LNCAP (cell line): Measurements from ENCODE around the gene SYNPO2.

Experiments
- TF ChIP-seq, protein P1 (sequence below): fragments of 450-650 bp; IDR thresholded peaks from 2 replicates; pipeline ENCODE4 v1.5.1; 2017; ENCODE audit warnings: mild to moderate bottlenecking

The SYNPO2 gene

DNA sequence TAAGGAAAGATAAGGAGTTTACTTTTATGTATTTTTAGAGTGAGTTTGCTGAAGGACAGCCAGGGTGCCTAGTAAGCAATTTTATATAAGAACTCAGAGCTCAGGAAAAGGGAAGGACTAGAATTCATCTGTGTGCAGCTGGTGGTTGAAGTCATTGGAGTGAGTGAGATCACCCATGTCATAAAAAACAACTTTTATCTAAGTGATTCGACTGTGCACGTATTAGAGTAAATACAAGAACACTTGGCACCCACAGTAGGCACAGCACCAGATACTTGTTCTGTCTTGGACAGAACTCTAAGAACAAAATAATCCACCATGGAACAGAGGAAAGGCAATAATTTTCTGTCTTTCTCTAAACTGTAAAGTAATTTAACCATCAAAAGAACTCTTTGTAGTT is 31.6 kb downstream of the SYNPO2 start:
- TF ChIP-seq, protein P1, sequence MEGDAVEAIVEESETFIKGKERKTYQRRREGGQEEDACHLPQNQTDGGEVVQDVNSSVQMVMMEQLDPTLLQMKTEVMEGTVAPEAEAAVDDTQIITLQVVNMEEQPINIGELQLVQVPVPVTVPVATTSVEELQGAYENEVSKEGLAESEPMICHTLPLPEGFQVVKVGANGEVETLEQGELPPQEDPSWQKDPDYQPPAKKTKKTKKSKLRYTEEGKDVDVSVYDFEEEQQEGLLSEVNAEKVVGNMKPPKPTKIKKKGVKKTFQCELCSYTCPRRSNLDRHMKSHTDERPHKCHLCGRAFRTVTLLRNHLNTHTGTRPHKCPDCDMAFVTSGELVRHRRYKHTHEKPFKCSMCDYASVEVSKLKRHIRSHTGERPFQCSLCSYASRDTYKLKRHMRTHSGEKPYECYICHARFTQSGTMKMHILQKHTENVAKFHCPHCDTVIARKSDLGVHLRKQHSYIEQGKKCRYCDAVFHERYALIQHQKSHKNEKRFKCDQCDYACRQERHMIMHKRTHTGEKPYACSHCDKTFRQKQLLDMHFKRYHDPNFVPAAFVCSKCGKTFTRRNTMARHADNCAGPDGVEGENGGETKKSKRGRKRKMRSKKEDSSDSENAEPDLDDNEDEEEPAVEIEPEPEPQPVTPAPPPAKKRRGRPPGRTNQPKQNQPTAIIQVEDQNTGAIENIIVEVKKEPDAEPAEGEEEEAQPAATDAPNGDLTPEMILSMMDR = no peak

DNA sequence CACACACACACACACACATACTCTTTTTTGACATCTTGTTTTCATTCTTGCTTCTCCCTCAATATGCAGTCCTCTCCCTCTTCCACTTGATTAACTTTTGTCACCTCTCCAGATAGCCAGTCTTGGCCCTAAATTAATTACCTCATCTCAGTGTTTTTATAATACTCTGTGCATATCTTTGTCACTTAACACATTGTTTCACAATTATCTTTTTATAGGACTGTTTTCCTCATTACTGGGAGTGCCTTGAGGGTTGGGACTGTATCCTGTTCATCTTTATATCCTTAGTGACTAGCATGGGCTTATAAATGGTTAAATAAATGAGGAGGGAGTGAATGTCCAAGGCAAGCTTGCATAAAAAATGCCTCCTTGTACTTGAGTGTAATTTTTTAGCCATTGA is 33.1 kb downstream of the SYNPO2 start:
- TF ChIP-seq, protein P1 = no peak

DNA sequence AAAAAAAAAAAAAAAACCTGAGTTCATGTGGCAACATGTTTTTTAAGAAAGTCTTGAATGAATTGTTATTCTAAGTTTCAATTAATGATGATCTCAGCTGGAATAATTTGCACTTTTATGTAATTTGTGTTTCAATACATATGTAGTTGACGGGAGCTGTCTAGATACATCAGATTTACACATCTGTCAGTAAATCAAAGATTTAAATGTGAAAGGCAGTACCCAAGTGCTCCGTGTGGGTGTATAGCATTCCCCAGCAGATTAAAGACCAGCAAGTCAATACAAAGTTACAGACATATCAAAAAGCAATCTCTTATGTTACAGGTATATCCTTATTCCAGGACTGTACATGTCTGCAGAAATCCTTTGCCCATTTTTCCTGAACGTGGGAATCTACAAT is 35.2 kb downstream of the SYNPO2 start:
- TF ChIP-seq, protein P1 = no peak

DNA sequence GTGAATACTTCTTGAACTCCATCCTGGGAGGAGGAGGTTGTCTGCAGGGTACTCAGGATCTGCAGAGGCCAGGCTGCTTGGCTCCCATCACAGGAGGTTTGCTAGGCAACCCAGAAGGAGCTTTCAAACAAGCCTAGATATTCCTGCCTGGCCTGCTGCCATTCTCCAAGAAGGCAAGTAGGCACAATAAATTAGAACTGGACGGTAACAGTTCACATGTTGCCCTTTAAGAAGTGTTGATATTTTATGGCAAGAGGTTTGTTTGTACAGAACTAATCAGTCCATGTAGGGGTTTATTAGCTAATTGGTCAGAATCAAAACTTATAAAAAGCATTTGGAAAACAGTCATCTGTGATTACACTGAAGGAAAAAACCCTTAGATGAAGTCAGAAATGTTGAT is 39.3 kb downstream of the SYNPO2 start:
- TF ChIP-seq, protein P1 = no peak

DNA sequence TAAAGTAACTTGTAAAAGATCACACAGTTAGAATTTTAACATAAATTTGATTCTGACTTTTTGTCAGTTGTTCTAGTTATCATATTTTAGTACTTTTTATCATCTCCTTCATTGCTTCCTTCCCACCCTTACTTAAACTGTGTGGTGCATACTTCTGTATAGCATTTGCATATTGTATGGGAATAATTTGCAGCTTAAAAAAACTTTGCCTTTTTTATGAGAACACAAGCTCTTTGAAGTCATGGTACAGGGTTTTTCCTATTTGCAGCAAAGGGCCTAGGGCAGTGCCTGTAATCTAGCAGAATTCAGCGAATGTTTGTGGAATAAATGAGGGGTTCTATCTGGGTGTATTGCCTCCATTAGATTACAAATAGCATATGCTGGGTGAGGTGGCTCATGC is 41.6 kb downstream of the SYNPO2 start:
- TF ChIP-seq, protein P1 = no peak

DNA sequence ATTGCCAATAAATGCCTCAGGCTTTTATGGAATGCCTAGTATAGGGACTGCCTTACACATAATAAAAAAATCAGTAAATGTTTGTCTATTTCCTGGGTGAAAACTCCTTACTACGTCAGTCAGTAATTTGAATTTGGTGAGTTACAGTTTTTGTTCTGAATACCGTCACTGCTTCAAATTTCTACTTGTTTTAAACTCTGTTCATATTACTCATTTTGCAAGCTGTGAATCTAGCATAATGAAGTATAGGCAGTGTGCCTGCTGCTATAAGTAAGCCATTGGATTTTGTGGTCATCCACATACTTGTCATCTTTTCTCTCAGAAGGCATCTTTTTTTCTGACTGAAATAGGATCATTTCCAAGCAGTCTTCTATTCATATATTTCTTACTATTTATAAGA is 43.1 kb downstream of the SYNPO2 start:
- TF ChIP-seq, protein P1 = no peak

DNA sequence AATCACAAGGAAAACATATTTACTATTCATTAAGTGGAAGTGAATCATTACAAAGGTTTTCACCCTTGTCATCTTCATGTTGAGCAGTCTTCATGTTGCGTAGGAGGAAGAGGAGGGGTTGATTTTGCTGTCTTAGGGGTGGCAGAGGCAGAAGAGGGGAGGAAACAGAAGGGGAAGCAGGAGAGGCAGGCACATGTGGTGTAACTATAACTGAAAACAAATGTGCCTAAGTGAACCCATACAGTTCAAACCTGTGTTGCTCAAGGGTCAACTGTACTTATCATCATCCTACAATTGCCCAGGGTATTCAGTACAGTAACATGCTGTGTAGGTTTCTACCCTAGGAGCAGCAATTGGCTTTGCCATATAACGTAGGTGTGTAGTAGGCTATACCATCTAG is 47.2 kb downstream of the SYNPO2 start:
- TF ChIP-seq, protein P1 = no peak

DNA sequence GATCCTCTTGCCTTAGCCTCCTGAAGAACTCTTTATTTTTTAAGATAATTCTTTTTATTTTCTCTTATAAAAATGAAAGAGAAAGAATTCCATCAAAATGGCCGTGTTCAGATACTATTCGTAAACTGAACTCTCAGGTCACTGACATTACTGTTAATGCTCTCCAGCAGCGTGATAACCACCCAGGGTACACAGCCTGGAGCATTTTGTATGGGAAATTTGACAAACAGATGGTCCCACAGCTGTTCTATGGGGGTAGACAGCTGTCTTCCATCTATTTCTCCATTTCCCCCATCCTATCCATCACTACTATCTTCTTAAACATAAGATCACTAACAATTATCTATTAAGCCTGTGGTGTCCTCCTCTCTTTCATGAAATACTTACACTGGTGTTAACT is 47.8 kb downstream of the SYNPO2 start:
- TF ChIP-seq, protein P1 = no peak
